ENCODE data around the gene GALNT17. TPM values are rescaled to one million over a fixed set of nuclear protein-coding genes. Genes with fewer than 3 reads are reported as not detected.

Gene GALNT17
- total RNA-seq, 1 experiment from 2014 or later = not detected

- POLR2A ChIA-PET = no interaction called here
- no peaks in the 10 kb centered on the region for H3K9me3 ChIP-seq (ENCODE audit: control insufficient read depth, insufficient read depth, low read depth, low read length)
- H3K27ac ChIP-seq (ENCODE audit: low read length) = no peak overlapping the region
- no peaks in the 10 kb centered on the region for H3K36me3 ChIP-seq (ENCODE audit: control insufficient read depth, insufficient read depth, low read length)
- intact Hi-C loops (cut with micrococcal nuclease; ENCODE audit: unreplicated experiment) = no loop called here
- no peak for DNase-seq (ENCODE audit: low read depth, low spot score)
- CTCF ChIA-PET = no interaction called here
- H3K4me3 ChIP-seq (ENCODE audit: low read depth in 2 of 2, low read length in 2 of 2) = no peak overlapping the region
- in situ Hi-C loops (cut with HindIII; ENCODE audit: low pct_unique_long_range_greater_than_20kb, low sequenced_read_pairs) = no loop called here
- TF ChIP-seq TCF7L2 (IDR thresholded peaks at IDR 0.05; ENCODE audit: low read depth, low read length) (no peak), REST (IDR thresholded peaks at IDR 0.05; ENCODE audit: insufficient read depth in 1 of 2, low read depth in 2 of 2, low read length in 1 of 2) (no peak), SIN3A (IDR thresholded peaks at IDR 0.05; ENCODE audit: borderline replicate concordance, insufficient read depth, low read depth, low read length) (no peak), CTCF (IDR thresholded peaks at IDR 0.05) (no peak), POLR2AphosphoS5 (IDR thresholded peaks at IDR 0.05; ENCODE audit: low read depth, low read length) (no peak)
- H3K4me1 ChIP-seq (ENCODE audit: control insufficient read depth, insufficient read depth, low read length) = no peaks in the 10 kb centered on the region
- no TSS peak for BruUV-seq (replicated peaks)
- H3K27me3 ChIP-seq (ENCODE audit: control insufficient read depth, insufficient read depth, low read length) = no peaks in the 10 kb centered on the region
- no peak for ATAC-seq
These were observed 589.8 kb downstream of the GALNT17 start for GRCh38 chr7:71721742-71722141.

- Histone ChIP-seq H3K9me3 (ENCODE audit: control insufficient read depth, insufficient read depth, low read depth, low read length) (no peaks in the 10 kb centered on the region), H3K27me3 (ENCODE audit: control insufficient read depth, insufficient read depth, low read length) (no peaks in the 10 kb centered on the region), H3K4me1 (ENCODE audit: control insufficient read depth, insufficient read depth, low read length) (no peaks in the 10 kb centered on the region), H3K27ac (ENCODE audit: low read length) (no peak overlapping the region), H3K36me3 (ENCODE audit: control insufficient read depth, insufficient read depth, low read length) (no peaks in the 10 kb centered on the region), H3K4me3 (ENCODE audit: low read depth in 2 of 2, low read length in 2 of 2) (no peak overlapping the region)
- CTCF ChIA-PET = no interaction called here
- DNase-seq (ENCODE audit: low read depth, low spot score) = no peak
- POLR2A ChIA-PET = no interaction called here
- TF ChIP-seq CTCF (IDR thresholded peaks at IDR 0.05) = no peak
- no peak for TF ChIP-seq TCF7L2 (IDR thresholded peaks at IDR 0.05; ENCODE audit: low read depth, low read length)
- no peak for TF ChIP-seq SIN3A (IDR thresholded peaks at IDR 0.05; ENCODE audit: borderline replicate concordance, insufficient read depth, low read depth, low read length)
- no peak for TF ChIP-seq REST (IDR thresholded peaks at IDR 0.05; ENCODE audit: insufficient read depth in 1 of 2, low read depth in 2 of 2, low read length in 1 of 2)
- TF ChIP-seq POLR2AphosphoS5 (IDR thresholded peaks at IDR 0.05; ENCODE audit: low read depth, low read length) = no peak
- intact Hi-C loops (cut with micrococcal nuclease; ENCODE audit: unreplicated experiment) (no loop called here), in situ Hi-C loops (cut with HindIII; ENCODE audit: low pct_unique_long_range_greater_than_20kb, low sequenced_read_pairs) (no loop called here)
- no peak for ATAC-seq
- BruUV-seq (replicated peaks) = no TSS peak
These were observed 591.9 kb downstream of the GALNT17 start for GRCh38 chr7:71723859-71724258.
